Non-pigmented ciliary epithelial cell (primary cell): ENCODE measurements around the gene SEMA4B.
"Not testable (repeated sequence)": the region's sequence is repeated elsewhere in the genome, so short reads cannot be mapped to it uniquely, and the experiment has no call there.

ENCODE experiments used
- DNase-seq: peaks from one replicate; pipeline ENCODE4 v3.0.0-alpha.2; 2010; ENCODE audit warnings: low read depth

Gene SEMA4B

GRCh38 chr15:90259524-90259923 lies 58.4 kb downstream of the SEMA4B start:
- DNase-seq: no peak

- DNase-seq: not testable (repeated sequence)
Measured at GRCh38 chr15:90260731-90261130, 59.6 kb downstream of the SEMA4B start.

GRCh38 chr15:90261811-90262210 lies 60.7 kb downstream of the SEMA4B start:
- no peak for DNase-seq

GRCh38 chr15:90262426-90262825 lies 61.3 kb downstream of the SEMA4B start:
- DNase-seq: no peak

GRCh38 chr15:90264671-90265070 lies 63.5 kb downstream of the SEMA4B start:
- DNase-seq: no peak

- DNase-seq: peak; percentile 59
Measured at GRCh38 chr15:90265271-90266060, 64.3 kb downstream of the SEMA4B start, which contains the start of gene NGRN. NGRN (plus strand) TSS chr15:90265672; CDS start chr15:90265713, 41 bp downstream.

GRCh38 chr15:90266061-90266431 lies 64.9 kb downstream of the SEMA4B start:
- DNase-seq: no peak

- DNase-seq: no peak
Measured at GRCh38 chr15:90266485-90266884, 65.4 kb downstream of the SEMA4B start.

GRCh38 chr15:90268415-90268814 lies 67.3 kb downstream of the SEMA4B start:
- DNase-seq: no peak

GRCh38 chr15:90270502-90271150 lies 69.5 kb downstream of the SEMA4B start:
- DNase-seq: no peak

GRCh38 chr15:90271459-90272166 lies 70.5 kb downstream of the SEMA4B start:
- no peak for DNase-seq

GRCh38 chr15:90278467-90278866 lies 77.3 kb downstream of the SEMA4B start:
- not testable (repeated sequence) for DNase-seq
